GM19397 (cell line): Measurements from ENCODE around the gene GUCA2B.

Experiments
- ATAC-seq: cut with Tn5 transposase; IDR thresholded peaks from one replicate; pipeline ENCODE4 v1.9.1; 2021; ENCODE audit warnings: mild to moderate bottlenecking, moderate library complexity; ENCODE audit not compliant: unreplicated experiment

The GUCA2B gene

GRCh38 chr1:42165511-42166210 is 12.5 kb downstream of the GUCA2B start:
- no peak for ATAC-seq

GRCh38 chr1:42167611-42168390 is 14.6 kb downstream of the GUCA2B start:
- ATAC-seq: no peak

GRCh38 chr1:42168391-42168670 is 15.1 kb downstream of the GUCA2B start:
- no peak for ATAC-seq

GRCh38 chr1:42168763-42169162 is 15.6 kb downstream of the GUCA2B start:
- no peak for ATAC-seq

GRCh38 chr1:42170779-42171621 is 17.8 kb downstream of the GUCA2B start:
- ATAC-seq: no peak

GRCh38 chr1:42171679-42172266 is 18.6 kb downstream of the GUCA2B start:
- ATAC-seq: no peak

- ATAC-seq: no peak
Observed at GRCh38 chr1:42172381-42173133, 19.3 kb downstream of the GUCA2B start.

- peak; percentile 60 for ATAC-seq
Observed at GRCh38 chr1:42173155-42173933, 20.1 kb downstream of the GUCA2B start.

GRCh38 chr1:42173961-42174735 is 20.9 kb downstream of the GUCA2B start:
- ATAC-seq: no peak

GRCh38 chr1:42175314-42176054 is 22.3 kb downstream of the GUCA2B start:
- ATAC-seq: no peak

- ATAC-seq: no peak
Observed at GRCh38 chr1:42176902-42177519, 23.8 kb downstream of the GUCA2B start.

- ATAC-seq: no peak
Observed at GRCh38 chr1:42177541-42177981, 24.4 kb downstream of the GUCA2B start.

- ATAC-seq: no peak
Observed at GRCh38 chr1:42178249-42178648, 25.0 kb downstream of the GUCA2B start.

GRCh38 chr1:42179275-42179674 is 26.1 kb downstream of the GUCA2B start:
- no peak for ATAC-seq

- no peak for ATAC-seq
Observed at GRCh38 chr1:42179900-42180329, 26.7 kb downstream of the GUCA2B start.

- no peak for ATAC-seq
Observed at GRCh38 chr1:42181687-42182086, 28.5 kb downstream of the GUCA2B start.

- ATAC-seq: no peak
Observed at GRCh38 chr1:42183210-42183956, 30.2 kb downstream of the GUCA2B start.
